GM21737 (cell line): ENCODE results near the gene LARP1.
"Not testable (repeated sequence)": the region's sequence is repeated elsewhere in the genome, so short reads cannot be mapped to it uniquely, and the experiment has no call there.

Experiments used
- ATAC-seq: cut with Tn5 transposase; IDR thresholded peaks from one replicate; pipeline ENCODE4 v1.9.1; 2021; ENCODE audit warnings: mild to moderate bottlenecking, moderate library complexity; ENCODE audit not compliant: unreplicated experiment

Gene LARP1

DNA sequence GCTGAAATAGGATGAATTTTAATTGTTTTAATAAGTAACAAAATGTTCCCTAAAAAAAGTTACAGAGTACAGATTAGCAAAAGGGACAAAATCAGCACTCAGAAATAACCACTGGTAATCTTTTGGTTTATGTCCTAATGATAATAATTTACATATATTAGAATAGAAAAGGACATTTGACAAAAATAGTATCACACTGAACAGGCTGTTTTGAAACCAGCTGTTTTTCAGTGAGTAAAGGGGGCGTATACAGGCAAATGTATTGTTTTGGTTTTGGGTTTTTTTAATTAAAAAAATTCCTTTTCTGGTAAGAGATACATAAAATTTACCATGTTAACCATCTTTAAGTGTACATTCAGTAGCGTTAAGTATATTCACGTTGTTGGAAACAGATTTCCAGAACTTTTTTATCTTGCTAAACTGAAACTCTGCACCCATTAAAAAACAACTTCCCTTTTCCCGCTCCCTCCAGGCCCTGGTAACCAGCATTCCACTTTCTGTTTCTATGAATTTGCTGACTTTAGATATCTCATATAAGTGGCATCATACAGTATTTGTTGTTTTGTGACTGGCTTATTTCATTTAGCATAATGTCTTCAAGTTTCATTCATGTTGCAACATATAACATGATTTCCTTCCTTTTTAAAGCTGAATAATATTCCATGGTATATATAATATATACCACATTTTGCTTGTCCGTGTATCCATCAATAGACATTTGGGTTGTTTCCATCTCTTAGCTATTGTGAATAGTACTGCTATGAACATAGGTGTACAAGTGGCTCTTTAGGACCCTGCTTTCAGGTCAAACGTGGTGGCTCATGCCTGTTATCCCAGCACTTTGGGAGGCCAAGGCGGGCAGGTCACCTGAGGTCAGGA, 20.6 kb upstream of the LARP1 start:
- ATAC-seq: no peak

GRCh38 chr5:154735362-154735761, 19.8 kb upstream of the LARP1 start:
- ATAC-seq: not testable (repeated sequence)

- not testable (repeated sequence) for ATAC-seq
Observed at GRCh38 chr5:154736372-154736771, 18.8 kb upstream of the LARP1 start.

- no peak for ATAC-seq
Observed at GRCh38 chr5:154737667-154738320, 17.4 kb upstream of the LARP1 start.

GRCh38 chr5:154740483-154740882, 14.7 kb upstream of the LARP1 start:
- no peak for ATAC-seq

DNA sequence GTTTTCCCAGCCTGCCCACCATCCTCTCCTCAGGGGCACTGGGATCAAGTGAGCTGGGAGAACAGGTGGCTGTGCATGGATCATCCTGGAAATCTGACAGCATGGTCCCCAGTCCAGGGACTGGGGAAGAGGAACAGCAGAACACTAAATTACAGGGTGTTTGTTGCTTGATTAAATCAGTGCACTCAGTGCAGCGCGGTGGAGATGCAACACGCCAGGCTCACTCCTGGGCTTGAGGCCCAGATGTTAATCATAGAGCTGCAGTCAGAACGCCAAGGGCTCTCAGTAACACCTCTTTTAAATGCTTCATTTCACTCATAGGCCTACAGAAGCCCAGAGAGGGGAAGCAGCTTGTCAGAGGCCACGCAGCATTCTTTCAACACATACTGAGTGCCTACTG, 14.2 kb upstream of the LARP1 start:
- ATAC-seq: no peak

GRCh38 chr5:154741415-154741814, 13.8 kb upstream of the LARP1 start:
- no peak for ATAC-seq

DNA sequence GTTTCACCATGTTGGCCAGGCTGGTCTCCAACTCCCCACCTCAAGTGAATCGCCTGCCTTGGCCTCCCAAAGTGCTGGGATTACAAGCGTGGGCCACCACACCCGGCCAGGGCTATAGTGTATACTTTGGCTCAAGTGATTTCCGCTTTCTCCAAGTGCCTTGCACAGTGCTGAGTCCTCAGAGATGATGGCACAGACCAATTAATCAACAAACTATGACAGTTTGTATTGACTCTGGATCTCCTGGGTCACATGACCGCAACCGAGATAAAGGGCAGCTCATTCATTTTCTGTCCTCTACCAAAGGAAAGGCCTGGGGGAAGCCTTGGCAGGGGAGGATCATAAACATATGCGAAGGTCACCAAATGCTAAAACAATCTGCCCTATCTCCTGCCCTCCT, 11.4 kb upstream of the LARP1 start:
- ATAC-seq: no peak

DNA sequence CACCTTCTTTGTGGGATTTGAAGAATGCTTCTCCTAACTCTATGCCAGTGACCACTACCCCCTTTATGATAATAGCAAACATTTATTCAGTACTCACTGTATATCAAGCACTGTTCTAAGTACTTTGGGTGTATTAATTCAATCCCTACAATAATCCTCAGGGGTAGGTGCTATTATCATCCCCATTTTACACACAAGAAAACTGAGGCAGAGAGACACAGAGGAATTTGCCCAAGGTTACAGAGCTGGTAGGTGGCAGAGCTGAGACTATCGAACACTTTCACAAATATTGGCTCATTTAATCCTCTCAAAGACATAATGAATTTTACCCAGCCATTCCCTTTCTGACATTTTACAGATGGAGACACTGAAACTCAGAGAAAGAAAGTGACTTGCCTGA, 9.8 kb upstream of the LARP1 start:
- ATAC-seq: no peak

GRCh38 chr5:154749491-154749890, 5.7 kb upstream of the LARP1 start:
- no peak for ATAC-seq

- not testable (repeated sequence) for ATAC-seq
Observed at GRCh38 chr5:154750641-154751040, 4.5 kb upstream of the LARP1 start.

DNA sequence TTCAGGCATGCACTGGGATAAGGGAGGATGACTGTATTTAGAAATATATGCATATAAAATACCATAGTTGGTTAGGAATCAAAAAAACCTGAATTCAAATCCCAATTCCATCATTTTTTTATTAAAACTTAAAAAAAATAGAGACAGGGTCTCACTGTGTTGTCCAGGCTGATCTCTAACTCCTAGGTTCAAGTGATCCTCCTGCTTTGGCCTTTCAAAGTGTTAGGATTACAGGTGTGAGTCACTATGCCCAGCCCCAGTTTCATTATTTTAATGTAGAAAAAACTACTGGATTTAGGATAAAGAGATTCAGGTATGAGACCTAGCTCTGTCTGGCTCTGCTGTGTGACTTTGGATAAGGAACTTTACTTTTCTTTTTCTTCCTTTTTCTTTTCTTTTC, 3.3 kb upstream of the LARP1 start:
- ATAC-seq: no peak

DNA sequence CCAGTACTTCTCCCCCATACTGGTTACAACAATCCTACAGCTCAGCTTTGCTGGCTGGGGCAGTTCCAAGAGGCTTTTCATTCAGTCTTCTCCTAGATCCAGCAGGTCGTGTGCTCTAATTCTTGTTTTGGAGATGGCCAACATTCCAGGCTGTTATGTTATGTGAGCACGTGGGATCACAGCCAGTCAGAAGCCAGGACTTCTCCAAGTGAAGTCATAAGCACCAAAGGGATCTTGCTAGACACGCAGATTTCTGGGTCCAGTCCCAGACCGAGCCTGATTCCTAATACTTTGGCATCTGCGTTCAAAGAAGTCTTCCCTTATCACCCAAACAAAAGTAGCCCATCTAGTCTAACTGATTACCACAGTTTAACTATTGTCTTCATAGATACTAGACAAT, 1.4 kb upstream of the LARP1 start:
- ATAC-seq: no peak

DNA sequence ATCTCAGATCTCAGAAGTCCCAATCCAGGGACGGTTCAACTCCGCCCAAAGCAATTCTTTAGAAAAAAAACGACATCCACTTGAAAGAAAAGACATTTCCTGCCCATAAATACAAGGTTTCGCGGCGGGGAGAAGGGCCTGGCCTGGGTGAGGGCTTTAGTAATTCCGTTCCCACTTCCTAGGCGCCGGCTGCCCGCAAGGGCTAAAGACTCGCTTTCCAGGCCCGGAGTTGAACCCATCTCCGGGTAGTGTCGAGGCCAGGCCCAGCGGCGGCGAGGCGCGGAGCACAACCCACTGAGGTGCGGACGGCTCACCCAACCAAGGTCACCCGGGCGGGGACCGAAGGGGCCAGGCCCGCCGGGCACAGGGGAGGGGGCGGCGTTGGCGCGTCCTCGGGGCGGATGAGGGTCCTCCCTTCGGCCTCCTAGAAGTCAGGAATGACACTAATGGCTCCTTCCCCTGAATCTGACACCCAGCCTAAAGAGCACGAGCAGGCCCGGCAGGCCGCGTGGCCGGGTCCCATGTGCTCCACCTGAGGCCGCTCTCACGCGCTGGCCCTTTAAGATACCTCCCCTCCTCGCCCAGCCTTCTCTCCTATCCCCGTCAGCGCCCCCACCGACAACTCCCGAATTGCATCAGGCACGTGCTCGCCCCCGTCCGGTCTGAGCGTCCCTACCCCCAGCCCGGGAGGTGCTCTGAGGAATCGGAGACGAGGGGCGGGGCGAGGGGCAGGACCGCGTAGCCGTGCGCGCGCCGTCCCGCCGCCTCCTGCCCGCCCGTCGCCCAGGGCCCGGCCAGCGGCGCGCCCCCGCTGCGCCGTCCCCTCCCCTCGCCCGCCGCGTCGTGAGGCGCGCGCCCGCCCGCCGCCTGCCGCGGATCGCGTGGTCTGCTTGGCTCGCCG, 467 bp upstream of the LARP1 start:
- ATAC-seq: peak; percentile 85

DNA sequence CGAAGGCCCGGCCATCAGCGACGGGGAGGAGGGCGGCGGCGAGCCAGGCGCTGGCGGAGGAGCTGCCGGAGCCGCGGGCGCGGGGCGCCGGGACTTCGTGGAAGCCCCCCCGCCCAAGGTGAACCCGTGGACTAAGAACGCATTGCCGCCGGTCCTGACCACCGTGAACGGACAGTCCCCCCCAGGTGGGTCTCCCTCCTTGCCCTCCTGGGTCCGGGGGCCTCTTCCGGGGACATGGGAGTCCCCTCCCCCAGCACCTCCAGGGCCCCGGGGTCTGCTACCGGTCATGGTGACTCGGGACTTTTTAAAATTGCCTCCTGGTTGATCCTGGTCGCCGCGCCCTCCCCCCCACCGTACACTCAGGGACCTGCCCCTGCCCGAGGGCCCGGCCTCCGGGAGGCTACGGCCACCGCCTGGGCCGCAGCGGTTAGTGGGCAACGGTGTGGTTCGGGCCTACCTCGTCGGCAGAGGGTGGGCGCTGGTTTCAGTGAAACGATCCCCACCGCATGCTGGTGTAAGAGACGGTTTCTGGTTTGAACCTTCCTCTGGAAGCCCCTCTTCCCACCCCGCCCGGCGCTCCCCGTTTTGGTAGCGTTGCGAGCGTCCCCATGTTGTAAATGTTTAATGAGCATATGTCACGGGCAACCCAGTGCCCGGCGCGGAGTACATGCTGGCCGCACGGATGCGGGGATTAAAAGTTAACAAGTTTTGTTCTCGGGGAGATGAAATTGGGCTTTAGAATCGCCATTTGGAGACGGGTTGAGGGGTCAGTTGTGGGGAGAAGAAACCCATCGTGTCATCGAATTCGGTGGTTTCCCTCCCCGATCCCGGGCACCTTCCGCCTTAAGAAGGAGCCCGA, 1.1 kb downstream of the LARP1 start:
- ATAC-seq: no peak

DNA sequence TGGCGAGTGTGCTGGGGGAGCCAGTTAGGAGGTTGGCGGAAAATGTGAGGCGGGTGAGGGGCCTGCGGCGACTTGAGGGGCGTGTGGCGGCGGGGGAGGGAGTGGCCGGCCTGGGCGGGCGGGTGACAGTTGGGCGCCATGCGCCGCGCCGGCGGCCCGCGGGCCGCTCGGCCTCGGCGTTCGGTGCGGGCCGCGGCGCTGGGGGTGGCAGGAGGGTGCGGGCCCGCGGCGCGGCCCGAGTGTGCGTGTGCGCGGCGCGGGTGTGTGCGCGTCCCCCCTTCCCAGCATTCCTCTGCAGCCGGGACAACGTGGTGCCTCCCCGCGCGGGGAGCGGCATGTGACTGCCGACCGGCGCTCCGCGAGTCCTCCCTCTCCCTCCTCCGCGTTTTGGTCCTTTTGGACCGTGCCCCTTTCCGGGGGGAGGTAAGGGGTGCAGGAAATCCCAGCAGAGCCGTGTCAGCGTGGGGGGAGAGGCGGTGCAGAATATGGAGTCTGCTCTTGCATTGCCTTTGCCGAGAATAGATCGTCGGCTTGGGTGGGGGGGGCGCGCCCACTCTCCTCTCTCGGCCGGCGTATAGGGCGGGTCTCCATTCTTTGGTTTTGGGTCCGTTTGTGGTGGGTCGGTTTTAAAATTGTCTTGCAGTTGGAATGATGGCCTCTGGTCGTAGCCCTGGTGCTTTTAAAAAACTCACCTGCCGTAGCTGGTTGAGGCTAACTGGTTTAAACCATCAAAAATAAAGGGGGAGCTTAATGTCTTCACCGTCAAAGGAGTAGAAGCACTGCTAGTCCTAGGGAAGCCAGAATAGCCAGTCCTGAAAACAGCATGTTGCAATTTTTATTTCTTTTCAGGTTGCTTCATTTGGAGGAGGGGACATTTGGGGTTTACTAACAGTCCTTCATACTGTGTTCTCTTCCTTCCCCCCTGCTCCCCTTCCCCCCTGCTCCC, 2.0 kb downstream of the LARP1 start:
- no peak for ATAC-seq

- no peak for ATAC-seq
Observed at GRCh38 chr5:154757814-154758406, 2.7 kb downstream of the LARP1 start.

- ATAC-seq: no peak
Observed at GRCh38 chr5:154758493-154758892, 3.3 kb downstream of the LARP1 start.

DNA sequence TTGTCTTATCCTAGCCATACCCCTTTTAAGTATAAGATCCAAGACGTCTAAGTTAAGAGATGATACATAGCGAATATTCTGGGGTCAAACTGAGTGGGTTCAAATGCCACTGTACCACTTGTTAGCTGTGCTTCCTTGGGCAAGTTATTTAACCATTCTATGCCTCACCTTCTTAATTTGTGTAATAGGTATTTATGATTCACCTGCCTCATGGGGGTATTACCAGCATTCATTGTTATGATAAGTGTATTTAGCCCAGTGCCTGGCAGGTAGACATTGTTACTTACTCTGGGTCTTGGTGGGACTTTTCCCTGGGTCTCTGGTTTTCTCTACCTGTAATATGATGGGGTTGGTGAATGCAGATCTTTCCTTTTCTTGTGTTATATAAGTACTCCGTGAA, 3.8 kb downstream of the LARP1 start:
- ATAC-seq: no peak
